GM21390 (cell line): ENCODE results near the gene AKAP13.
A peak's percentile ranks its signal among the peaks of the same experiment; 100 is the strongest.
"Not testable (repeated sequence)": the region's sequence is repeated elsewhere in the genome, so short reads cannot be mapped to it uniquely, and the experiment has no call there.

Experiments used
- ATAC-seq: cut with Tn5 transposase; IDR thresholded peaks from one replicate; pipeline ENCODE4 v1.9.1; 2021; ENCODE audit not compliant: unreplicated experiment

The AKAP13 gene

GRCh38 chr15:85531083-85531482 is 150.7 kb downstream of the AKAP13 start:
- no peak for ATAC-seq

- ATAC-seq: no peak
These were observed 152.3 kb downstream of the AKAP13 start for GRCh38 chr15:85532689-85533088.

- ATAC-seq: peak; percentile 93
These were observed 153.6 kb downstream of the AKAP13 start for GRCh38 chr15:85534031-85534430.

- ATAC-seq: not testable (repeated sequence)
These were observed 155.3 kb downstream of the AKAP13 start for GRCh38 chr15:85535533-85536330.

GRCh38 chr15:85536341-85536740 is 155.9 kb downstream of the AKAP13 start:
- no peak for ATAC-seq

GRCh38 chr15:85539491-85539890 is 159.1 kb downstream of the AKAP13 start:
- ATAC-seq: no peak

- ATAC-seq: no peak
These were observed 159.8 kb downstream of the AKAP13 start for GRCh38 chr15:85540085-85540797.

GRCh38 chr15:85541744-85542143 is 161.3 kb downstream of the AKAP13 start:
- peak; percentile 74 for ATAC-seq

- ATAC-seq: no peak
These were observed 162.1 kb downstream of the AKAP13 start for GRCh38 chr15:85542488-85542887.

- ATAC-seq: no peak
These were observed 162.5 kb downstream of the AKAP13 start for GRCh38 chr15:85542895-85543331.

GRCh38 chr15:85543741-85544155 is 163.3 kb downstream of the AKAP13 start:
- no peak for ATAC-seq

GRCh38 chr15:85545185-85545584 is 164.8 kb downstream of the AKAP13 start:
- ATAC-seq: no peak

- ATAC-seq: no peak
These were observed 165.3 kb downstream of the AKAP13 start for GRCh38 chr15:85545752-85546151.

- no peak for ATAC-seq
These were observed 167.0 kb downstream of the AKAP13 start for GRCh38 chr15:85547386-85547785.

- ATAC-seq: no peak
These were observed 169.9 kb downstream of the AKAP13 start for GRCh38 chr15:85550283-85550682.

- no peak for ATAC-seq
These were observed 170.9 kb downstream of the AKAP13 start for GRCh38 chr15:85551221-85551832.

- peak; percentile 68 for ATAC-seq
These were observed 174.6 kb downstream of the AKAP13 start for GRCh38 chr15:85554852-85555521.

- ATAC-seq: peak; percentile 78
These were observed 175.6 kb downstream of the AKAP13 start for GRCh38 chr15:85555875-85556617.

- no peak for ATAC-seq
These were observed 176.2 kb downstream of the AKAP13 start for GRCh38 chr15:85556618-85556895.

GRCh38 chr15:85557385-85557784 is 177.0 kb downstream of the AKAP13 start:
- ATAC-seq: no peak

- ATAC-seq: no peak
These were observed 178.4 kb downstream of the AKAP13 start for GRCh38 chr15:85558848-85559247.
